HG03064 (cell line): ENCODE results near the gene ADAMTS6.

Experiments
- ATAC-seq: cut with Tn5 transposase; IDR thresholded peaks from one replicate; pipeline ENCODE4 v1.9.1; 2021; ENCODE audit warnings: low read depth; ENCODE audit not compliant: unreplicated experiment

ADAMTS6 gene

DNA sequence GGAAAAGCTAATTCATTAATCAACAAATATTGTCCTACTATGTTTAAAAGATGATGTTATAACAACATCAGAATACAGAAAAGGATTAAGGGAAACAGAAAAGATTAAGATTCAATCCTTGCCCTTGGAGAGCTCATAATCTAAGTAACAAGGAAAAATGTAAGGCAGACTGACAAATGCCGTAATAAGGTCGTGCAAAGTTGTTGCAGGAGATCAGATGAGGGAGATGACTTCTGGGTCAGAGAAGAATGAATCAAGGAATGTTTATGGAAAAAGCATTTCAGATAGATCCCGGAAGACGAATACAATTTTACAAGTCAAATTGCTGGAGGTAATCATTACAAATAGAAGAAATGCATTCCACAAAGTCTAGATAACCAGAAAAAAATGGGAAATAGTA lies 6.4 kb downstream of the ADAMTS6 start:
- ATAC-seq: no peak

DNA sequence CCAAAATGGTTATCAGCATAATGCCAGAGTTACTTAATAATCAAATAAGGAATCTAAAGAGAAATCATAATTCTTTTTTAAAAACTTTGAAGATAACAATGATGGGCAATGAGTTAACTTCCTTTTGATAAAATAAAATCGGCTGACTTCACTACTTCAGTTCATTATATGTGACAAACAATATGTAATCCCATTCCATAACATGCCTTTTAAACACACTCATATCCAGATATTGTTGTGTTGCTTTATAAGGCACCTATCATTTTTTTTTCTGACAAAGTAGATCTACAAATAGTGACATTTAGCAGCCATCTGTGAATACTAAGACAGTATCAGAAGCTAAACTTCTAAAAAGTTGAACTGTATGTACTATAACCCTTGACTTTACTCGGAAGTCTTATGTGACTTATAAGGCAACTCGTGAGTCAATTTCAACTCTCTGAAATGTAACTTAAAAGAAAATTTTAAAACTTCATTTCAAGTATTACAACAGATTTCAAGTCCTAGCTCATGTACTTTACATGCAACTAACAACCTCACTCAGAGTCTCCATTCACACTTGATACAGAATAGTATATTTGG lies 7.5 kb downstream of the ADAMTS6 start:
- no peak for ATAC-seq

DNA sequence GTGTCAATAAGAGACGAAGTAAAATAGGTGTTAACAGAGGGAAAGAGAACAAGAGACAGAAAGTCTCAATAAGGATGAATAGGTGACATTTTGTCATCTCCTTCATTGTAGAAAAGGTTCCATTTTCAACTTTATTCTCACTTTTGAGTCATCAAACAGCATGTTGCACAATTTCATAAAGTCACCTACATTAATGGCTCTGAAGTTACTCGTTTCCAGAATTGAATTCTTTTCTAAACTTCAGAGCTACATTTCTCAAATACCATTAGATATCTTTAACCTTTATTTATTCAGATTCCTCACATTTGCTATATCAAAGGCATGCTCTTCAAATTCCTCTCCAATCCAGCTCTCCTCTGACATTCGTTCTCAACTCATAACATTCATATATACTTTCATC lies 13.1 kb downstream of the ADAMTS6 start:
- ATAC-seq: no peak

DNA sequence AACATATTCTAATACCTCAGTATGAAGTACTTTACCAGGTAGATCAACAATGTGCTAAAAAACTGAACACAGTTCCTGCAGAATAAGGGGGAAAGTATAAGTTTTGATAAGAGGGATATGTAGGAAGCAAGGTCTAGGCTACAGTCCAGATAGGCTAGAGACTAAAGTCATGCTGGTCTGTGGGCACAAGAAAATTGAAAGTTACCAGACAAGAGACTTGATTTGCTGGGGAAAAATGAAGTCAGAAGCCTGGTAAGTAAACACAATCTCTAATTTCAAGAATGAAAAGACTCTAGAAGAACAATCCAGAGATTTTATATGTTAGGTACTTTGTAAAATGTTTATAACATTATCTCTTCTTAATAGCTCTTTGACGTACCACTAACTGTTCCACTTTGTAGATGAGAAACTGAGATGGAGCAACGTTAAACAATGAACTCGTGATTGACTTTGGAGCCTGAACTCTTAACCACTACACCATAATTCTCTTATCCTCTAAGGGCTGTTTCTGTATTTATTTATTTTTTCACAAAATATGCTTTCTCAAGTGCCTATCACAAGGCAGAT lies 19.5 kb downstream of the ADAMTS6 start:
- ATAC-seq: no peak

DNA sequence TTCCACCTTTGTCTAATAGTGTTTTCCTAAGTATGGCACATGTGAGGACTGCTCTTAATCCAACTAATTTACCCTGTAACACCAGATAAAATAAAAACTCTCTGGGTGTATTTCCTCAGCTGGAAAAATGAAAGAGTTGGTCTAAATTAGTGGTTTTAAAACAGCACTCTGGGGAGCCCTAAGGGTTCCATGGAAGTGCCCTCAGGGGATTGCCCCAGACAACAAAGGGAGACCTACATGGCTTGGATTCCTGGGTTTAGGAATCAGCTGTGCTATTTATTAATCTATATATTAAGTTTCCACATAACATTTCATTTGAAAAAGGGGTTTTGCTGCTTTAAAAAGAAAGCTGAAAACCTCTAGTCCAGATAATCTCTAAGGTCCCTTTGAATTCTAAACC lies 20.2 kb downstream of the ADAMTS6 start:
- no peak for ATAC-seq

DNA sequence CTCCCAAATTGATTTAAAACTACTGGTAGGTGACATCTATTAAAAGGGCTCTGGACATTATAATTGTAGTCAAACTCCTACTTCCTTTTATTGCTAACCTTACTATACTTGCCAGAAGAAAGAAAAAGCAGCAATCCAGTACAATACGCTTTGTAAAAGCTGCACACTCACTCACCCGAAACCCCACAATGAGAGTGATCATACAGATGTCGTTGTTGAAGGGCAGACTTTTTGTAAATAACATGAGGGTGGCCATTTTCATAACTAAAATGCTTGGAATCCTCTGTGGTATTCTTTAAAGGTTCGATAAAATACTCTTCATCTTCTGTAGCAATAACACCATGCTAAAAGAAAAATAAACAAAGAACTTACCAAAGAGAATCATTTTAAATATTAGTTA lies 21.7 kb downstream of the ADAMTS6 start:
- no peak for ATAC-seq

DNA sequence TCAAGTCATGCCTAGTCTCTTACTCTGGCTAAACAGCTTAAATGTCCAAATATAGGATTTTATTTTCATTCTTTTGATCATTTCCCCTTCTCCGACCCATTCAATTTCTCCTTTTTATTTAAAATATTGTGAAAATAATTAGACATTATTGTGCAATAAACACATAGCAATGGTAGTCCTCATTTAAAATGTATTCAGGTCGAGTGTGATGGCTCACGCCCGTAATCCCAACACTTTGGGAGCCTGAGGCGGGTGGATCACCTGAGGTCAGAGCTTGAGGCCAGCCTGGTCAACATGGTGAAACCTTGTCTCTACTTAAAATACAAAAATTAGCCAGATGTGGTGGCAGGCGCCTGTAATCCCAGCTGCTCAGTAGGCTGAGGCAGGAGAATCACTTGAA lies 26.7 kb downstream of the ADAMTS6 start:
- no peak for ATAC-seq

DNA sequence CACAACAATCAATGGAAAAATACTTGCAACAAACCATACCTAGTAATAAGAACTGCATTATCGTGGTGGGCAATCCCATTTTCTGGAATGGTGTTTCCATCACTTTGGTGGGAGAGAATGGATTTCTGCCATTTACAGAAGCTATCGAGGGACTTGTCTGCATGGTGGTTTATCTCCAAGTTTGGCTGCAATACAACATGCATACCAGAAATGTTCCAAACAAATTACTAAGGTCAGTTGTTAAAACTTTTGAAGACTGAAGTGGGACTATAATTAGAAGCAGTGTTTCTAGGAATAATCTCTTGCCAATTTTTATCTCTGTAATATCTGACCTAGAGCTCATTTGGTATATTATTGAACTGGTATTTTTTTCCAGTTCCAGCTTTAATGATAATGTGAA lies 30.3 kb downstream of the ADAMTS6 start:
- ATAC-seq: no peak

DNA sequence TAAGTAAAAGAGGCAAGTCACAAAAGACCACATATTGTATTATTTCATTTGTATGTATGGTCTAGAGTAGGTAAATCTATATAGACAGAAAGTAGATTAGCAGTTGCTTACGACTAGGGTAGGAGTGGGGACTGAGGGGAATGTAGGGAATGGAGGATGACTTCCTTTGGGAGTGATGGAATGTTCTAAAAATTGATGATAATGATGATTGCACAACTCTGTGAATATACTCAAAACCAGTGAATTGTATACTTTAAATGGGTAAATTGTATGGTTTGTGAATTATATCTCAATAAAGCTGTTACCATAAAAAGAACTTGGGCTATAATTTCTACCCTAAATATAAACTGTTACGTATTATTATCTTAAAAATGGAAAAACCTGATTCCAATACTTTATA lies 35.0 kb downstream of the ADAMTS6 start:
- ATAC-seq: no peak

DNA sequence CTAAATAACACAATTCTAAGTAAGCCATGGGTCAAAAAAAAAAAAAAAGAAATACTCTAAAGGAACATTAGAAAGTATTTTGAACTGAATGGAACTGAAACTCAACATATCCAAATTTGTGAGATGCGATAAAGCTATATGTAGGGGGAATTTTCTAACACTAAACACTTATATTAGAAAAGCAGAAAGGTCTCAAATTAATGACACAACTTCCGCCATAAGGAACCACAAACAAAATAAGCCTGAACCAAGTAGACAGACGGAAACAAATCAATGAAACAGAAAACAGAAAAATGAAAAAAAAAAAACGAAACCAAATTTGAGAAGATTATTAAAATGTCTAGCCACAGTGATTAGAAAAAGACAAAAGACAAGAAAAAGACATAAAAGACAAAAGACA lies 39.9 kb downstream of the ADAMTS6 start:
- ATAC-seq: no peak

DNA sequence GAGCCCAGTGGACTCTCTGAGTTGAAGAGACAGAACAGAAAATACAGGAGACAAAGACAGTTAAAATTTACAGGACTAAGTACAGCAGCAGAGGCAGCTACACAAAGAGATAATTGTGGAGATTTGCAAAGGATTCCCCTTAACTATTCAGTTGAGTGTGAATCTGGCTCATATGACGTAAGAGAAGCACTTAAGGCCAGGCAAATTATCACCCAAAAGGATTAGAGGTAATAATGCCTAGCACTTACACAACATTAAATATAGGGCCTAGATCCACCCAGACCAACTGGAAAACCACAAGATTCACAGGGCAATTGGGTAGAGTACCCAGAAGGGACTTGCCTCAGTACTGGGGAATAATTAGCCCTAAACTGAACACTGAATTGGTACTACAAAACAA lies 41.3 kb downstream of the ADAMTS6 start:
- no peak for ATAC-seq

DNA sequence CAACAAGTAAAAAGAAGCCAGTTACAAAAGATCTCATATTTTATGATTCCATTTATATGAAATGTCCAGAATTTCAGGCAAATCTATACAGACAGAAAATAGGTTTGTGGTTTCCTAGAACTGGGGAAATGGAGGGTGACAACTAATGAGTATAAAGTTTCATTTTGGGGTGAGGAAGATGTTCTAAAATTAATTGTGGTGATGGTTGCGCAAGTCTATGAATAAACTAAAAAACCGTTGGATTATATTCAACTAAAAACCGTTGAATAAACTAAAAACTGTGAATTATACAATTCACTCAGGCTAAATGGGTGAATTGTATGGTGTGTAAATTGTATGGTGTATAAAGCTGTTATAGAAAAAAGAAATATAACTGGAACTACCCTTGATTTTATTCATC lies 47.6 kb downstream of the ADAMTS6 start:
- ATAC-seq: no peak

DNA sequence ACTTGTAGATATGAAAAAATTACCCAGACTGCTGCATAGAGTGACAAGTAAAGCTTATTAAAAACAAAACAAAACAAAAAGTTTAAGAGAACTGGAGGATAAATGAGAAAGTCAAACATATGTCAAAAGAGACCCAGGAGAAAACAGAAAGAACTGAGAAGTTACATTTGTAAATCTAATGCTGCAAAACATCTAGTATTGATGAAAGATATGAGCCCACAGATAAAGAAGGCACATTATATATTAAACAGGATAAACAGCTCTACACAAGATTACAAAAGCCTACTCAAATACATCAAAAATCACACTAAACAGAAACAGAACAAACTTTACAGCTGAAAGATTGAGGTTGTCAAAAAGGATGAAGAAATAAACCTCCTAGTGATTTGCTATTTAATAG lies 55.1 kb downstream of the ADAMTS6 start:
- ATAC-seq: no peak

DNA sequence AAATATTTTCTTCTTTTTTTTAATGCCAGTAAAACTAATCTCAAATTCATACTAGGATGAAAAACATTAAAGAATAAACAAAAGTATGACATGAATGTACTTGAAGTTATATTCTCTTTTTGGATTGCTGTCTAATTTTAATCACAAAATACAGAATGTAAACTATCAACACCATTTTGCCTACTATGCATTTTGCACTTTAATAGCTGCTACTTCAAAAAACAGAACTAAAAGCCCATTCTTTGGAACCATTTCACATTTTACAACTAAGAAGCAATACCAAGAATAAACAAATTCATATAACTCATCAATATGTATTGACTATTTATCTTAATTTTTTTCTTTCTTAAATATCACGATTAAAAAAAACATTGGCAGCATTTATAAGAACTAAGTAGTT lies 58.1 kb downstream of the ADAMTS6 start:
- ATAC-seq: no peak

DNA sequence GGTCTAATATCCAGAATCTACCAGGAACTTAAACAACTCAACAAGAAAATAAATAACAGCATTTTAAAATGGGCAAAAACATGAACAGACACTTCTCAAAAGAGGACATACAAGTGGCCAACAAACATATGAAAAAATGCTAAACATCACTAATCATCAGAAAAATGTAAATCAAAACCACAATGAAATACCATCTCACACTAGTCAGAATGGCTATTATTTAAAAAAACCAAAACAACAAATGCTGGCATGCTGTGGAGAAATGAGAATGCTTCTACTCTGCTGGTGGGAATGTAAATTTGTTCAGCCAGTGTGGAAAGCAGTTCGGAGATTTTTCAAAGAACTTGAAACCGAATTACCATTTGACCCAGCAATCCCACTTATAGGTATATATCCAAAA lies 63.1 kb downstream of the ADAMTS6 start:
- ATAC-seq: no peak

DNA sequence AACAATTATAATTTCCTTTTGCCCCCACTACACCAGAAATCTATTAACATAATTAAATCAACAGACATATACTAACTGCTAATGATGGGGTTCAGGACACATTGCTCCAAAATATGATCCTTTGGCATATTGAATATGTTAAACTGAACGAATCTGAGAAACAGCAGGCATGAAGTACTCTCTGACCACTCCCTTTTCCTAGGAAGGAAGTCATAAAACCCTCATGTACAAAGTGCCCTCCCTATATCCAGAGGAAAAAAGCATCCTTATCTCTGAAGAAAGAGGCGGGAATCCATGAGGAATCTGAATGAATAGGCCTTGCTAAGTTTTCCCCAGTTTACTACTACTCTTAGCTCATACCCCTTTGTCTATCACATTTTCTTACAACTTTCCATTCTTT lies 67.9 kb downstream of the ADAMTS6 start:
- ATAC-seq: no peak

DNA sequence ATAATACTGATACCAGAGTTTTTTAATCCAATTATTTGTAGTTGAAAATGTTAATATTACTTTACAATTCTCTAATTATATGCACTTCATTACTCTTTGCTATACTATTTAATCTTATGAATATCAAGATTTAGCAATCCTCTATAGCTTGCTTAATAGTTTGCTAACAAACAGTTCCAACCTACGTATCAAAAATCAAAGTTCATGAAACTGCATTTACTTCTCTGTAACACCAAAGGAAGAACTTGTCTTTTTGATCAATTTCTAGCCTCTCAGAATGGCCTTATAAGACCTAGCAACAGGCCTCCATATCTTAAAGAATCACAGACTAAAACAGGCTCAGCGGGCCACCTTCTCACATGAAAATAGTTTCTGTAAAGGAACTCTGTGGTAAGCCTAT lies 68.9 kb downstream of the ADAMTS6 start:
- no peak for ATAC-seq

DNA sequence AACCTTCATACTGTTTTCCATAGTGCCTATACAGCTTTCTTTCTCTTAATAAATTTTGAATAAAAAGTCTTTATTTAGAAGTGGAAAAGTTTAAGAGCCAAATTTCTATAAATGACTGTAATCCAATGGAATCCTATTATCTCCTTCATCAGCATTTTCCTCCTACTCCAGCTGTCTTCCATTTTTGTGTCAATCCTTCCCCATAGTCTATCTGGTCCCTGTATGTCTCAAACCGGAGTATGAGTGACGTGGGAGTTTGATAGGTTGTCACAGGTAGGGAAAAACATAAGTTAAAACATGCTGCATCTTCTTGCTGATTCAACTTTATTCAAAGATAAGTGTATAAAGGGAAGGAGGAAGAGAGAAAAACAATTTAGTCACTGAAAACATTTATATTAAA lies 70.4 kb downstream of the ADAMTS6 start:
- ATAC-seq: no peak

DNA sequence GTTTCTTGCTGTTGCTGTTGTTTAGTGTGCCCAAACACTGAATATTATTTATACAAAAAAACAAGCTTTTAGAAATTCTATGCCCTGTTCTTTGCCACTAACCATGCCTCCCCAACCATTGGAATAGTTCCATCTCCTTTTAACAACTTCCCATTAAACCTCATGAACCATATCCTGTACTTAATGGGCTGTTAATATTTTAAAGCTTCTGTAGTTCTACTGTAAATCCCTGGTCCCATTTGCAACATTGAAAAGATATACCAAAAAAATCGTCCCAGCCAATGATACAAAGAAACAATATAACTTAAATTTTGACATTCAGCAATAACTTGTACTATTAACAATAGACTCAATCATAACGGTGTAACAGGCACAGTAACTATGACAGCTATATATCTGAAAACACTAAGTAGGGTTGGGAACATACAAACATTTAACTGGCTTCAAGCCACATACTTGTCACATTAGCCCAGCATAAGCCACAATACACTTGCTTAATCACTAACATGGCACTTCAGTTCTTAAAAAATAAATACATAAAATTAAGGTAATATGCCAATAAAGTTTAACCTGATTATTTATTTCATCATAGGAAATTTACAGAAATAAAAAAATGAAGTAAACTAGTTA lies 86.1 kb downstream of the ADAMTS6 start:
- ATAC-seq: no peak

DNA sequence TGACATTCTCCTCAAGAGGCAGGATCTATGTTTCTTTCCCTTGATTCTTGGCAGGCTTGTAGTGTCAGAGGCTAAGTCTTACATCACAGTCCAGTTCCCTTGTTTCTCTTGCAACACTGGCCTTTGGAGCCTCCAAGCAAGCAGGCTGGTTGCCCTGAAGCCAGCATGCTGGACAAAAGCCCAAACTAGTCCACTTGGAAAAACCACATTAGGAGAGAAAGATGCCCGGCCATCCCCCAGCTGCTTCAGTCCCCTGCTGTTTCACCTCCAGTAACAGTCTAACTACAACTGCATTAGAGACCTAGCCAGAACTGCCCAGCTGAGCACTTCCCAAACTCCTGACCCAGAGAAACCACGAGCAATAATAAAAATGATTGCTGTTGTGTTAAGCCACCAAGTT lies 87.6 kb downstream of the ADAMTS6 start:
- ATAC-seq: no peak

DNA sequence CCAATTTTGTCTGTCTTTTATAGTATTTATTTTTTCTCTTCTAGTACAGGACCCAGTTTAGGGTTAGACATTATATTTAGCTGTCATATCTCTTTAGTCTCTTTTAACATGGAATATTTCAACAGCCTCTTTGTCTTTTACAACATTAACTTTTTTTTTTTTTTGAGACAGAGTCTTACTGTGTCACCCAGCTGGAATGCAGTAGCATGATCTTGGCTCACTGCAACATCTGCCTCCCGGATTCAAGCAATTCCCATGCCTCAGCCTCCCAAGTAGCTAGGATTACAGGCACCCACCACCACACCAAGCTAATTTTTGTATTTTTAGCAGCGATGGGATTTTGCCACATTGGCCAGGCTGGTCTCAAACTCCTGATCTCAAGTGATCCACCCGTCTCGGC lies 90.1 kb downstream of the ADAMTS6 start:
- no peak for ATAC-seq

DNA sequence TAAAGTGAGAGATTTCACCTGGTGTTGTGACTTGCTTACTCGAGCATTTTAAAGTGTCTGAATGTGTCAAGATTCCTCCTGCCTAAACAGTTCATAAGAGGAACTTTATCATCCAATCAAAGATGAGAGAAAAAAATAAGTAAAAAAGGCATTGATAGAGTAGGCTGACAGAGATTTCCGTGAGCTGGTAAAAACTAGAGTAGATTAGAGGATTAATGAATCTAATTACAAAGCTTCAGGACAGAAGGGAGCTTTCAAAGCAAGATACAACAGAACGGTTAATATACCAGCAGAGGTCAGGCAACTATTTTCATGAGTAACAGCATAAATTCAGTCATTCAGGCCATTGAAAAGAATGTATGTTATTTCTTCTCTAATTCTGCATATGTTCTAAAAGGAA lies 91.5 kb downstream of the ADAMTS6 start:
- no peak for ATAC-seq

DNA sequence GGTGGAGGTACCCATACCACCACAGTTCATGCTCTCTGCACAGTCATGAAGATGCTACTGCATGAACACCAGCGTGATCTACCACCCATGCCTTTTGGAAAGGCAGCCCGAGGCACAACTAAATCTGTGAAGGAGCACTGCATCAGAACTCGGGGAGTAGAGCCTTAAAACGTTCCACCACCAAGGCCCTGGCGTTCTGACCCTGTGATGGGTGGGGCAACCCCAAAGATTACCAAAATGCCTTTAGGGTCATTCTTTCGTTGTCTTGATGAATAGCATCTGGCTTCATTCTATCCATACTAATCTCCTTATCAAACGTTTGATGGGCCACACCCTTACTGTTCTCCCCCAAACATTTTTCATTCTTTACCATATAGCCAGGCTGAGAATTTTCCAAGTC lies 97.9 kb downstream of the ADAMTS6 start:
- no peak for ATAC-seq
